Hepatocyte (in vitro differentiated cells): ENCODE data around the gene CD2.

Source experiments
- CTCF ChIP-seq: fragments of 200-600 bp; sonication (generic); IDR thresholded peaks from 2 replicates; pipeline ENCODE4 v1.5.1; 2016; ENCODE audit warnings: antibody characterized with exemption, mild to moderate bottlenecking; ENCODE audit not compliant: poor library complexity
- EZH2 ChIP-seq: fragments of 200-600 bp; sonication (generic); IDR thresholded peaks from 2 replicates; pipeline ENCODE4 v1.6.1; 2016; ENCODE audit warnings: antibody characterized with exemption, mild to moderate bottlenecking, borderline replicate concordance
- EZH2phosphoT487 ChIP-seq: fragments of 200-600 bp; sonication (generic); IDR thresholded peaks from one replicate; pipeline ENCODE4 v1.6.1; 2018; ENCODE audit warnings: antibody characterized with exemption, mild to moderate bottlenecking, low read depth, moderate library complexity; ENCODE audit not compliant: unreplicated experiment, severe bottlenecking

GRCh38 chr1:116766616-116767469 lies 12.6 kb downstream of the CD2 start:
- TF ChIP-seq CTCF (no peak), EZH2 (no peak), EZH2phosphoT487 (no peak)
